HuH-7.5 (cell line): Measurements from ENCODE around the gene C1orf21.

Experiments used
- DNase-seq: peaks from one replicate; pipeline ENCODE4 v3.0.0; 2011; ENCODE audit warnings: low spot score

The C1orf21 gene

DNA sequence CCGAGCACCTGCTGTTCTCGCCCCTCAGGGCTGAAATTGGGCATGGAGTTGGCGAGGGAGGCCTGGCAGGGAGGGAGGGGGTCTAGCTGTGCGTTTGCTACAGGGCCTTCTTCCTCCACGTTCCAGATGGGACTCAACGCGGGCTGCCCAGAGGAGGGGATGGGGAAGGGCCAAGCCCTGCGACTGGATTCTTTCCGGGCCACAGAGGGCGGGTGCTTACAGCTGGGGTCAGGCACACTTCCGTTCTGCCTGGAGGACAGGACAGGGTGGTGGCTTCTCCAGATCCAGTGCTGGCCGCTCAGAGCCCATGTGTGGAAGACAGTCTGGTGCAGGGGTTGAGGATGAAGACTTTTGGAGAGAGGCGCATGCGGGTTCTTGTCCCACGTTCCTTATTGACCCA is 277.8 kb downstream of the C1orf21 start:
- DNase-seq: no peak

DNA sequence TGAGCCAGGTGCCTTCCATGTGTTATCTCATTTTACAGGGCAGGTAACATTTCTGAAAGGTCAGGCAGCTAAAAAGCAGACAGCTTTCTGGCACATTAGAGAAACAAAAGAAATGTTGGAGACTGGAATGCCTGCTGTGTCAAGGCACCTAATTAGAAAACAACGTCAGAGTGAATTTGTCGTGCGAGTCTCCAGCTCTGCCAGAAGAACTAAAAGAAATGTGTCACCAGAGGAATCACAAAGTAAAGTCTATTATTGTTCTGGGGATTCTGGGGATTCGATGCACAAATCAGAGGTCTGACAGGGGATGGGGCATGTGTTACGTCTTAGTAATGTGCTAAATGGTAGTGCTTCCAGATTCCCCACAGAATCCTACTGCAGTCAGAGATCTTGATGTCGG is 278.5 kb downstream of the C1orf21 start:
- no peak for DNase-seq

DNA sequence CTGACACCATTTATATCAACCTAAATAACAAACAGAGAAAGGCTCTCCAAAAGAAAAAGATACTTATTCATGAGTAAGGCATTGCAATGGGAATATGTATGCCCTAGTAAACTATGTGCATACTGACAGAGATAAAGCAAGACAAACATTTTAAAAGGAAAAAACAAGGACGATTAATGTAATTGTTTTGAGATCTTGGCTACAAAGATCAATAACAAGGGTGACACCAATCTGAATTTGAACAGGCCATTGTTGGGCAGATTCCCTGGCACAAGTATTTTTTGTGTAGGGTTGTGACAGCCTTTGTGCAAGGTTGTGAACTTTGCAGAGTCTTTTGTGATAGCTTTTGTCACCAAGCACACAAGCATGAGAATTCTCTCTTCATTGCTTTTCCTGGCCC is 282.6 kb downstream of the C1orf21 start:
- no peak for DNase-seq

DNA sequence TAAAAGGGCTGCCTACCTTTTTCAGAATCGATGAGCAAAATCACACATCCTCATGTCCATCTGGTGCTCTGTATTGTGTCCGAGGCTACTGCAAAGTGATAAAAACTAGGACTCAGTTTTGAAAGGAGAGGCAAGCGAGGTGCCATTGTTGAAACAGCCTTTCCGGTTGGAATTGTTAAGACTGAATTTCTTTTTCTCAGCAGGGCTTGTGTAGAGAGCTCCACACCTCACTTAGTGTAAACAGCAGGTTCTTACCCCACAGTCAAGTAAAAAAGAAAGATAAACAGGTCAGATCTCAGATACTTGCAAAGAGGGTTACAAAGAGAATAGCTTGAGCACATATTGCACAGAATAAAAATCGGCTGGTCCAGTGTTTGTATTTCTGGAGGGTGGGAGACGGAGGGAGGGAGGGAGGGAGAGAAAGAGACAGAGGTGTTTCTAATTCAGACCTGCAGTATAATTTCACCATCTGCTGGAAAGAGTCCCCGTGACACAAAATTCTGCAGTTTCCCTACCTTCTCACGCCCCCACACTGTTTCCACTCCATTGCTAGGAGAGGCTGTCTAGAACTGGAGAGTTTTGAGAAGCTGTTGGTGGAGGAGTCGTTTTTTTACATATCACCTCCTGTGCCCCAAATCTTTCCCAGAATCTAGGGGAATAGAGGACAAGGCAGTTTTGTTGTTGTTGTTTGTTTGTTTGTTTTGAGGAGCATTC is 285.3 kb downstream of the C1orf21 start:
- DNase-seq: no peak

- no peak for DNase-seq
These were observed 286.5 kb downstream of the C1orf21 start for GRCh38 chr1:184673305-184673704.

GRCh38 chr1:184677344-184677743 is 290.5 kb downstream of the C1orf21 start:
- no peak for DNase-seq
